Tibial nerve (tissue), 4 donors: ENCODE results near the gene ADGRB3.

Experiments used
- CTCF ChIP-seq, 5 experiments: fragments of 200-600 bp in 3 of 5; fragments of 450-650 bp in 2 of 5; sonication (generic) in 3 of 5; IDR thresholded peaks; one replicate each; pipeline ENCODE4 v1.5.1; 2016 to 2019; ENCODE audit warnings: antibody characterized with exemption in 5 of 5, mild to moderate bottlenecking in 3 of 5, moderate library complexity in 2 of 5
- EP300 ChIP-seq, 2 donors: sonication (generic); formaldehyde crosslinking; IDR thresholded peaks; one replicate each; pipeline ENCODE4 v1.6.1; 2017; ENCODE audit warnings: antibody characterized with exemption in 2 of 2, mild to moderate bottlenecking in 1 of 2
- POLR2A ChIP-seq, 2 donors: fragments of 450-650 bp; IDR thresholded peaks; one replicate each; pipeline ENCODE4 v1.6.1; 2017; ENCODE audit warnings: antibody characterized with exemption in 2 of 2, mild to moderate bottlenecking in 2 of 2, moderate library complexity in 2 of 2

- TF ChIP-seq CTCF (IDR thresholded peaks at IDR 0.05) (no peak), POLR2A (IDR thresholded peaks at IDR 0.05) (no peak), EP300 (IDR thresholded peaks at IDR 0.05) (no peak)
Observed at GRCh38 chr6:69084746-69085335, 449.8 kb downstream of the ADGRB3 start.
